GM18951 (cell line): Measurements from ENCODE around the gene SH3RF1.

Experiments used
- POLR2A ChIP-seq: IDR thresholded peaks from 4 replicates; pipeline ENCODE4 v1.6.1; 2011; ENCODE audit warnings: mild to moderate bottlenecking; ENCODE audit not compliant: insufficient read length, insufficient read depth; ENCODE audit errors: extremely low read depth
- in situ Hi-C: fragments of 300-500 bp; cut with MboI; formaldehyde crosslinking; loops from one replicate; pipeline ENCODE4 v1.12.0; 2022; ENCODE audit warnings: low sequenced_read_pairs, mixed read lengths, inconsistent platforms; ENCODE audit not compliant: unreplicated experiment

SH3RF1 gene

GRCh38 chr4:169238445-169238844 lies 32.3 kb downstream of the SH3RF1 start:
- in situ Hi-C loops: no loop called here
- TF ChIP-seq POLR2A: no peak

- TF ChIP-seq POLR2A: no peak
- in situ Hi-C loops: no loop called here
These were observed 33.7 kb downstream of the SH3RF1 start for GRCh38 chr4:169236873-169237626.

- no peak for TF ChIP-seq POLR2A
- in situ Hi-C loops: no loop called here
These were observed 34.7 kb downstream of the SH3RF1 start for GRCh38 chr4:169236078-169236477.

GRCh38 chr4:169234137-169234855 lies 36.5 kb downstream of the SH3RF1 start:
- TF ChIP-seq POLR2A: no peak
- in situ Hi-C loops: no loop called here

GRCh38 chr4:169233691-169234090 lies 37.1 kb downstream of the SH3RF1 start:
- in situ Hi-C loops: no loop called here

GRCh38 chr4:169231647-169232262 lies 39.0 kb downstream of the SH3RF1 start:
- no peak for TF ChIP-seq POLR2A
- in situ Hi-C loops: no loop called here

More at GRCh38 chr4:169233691-169234090, 37.1 kb downstream of the SH3RF1 start:
- TF ChIP-seq POLR2A: no peak

- no peak for TF ChIP-seq POLR2A
- in situ Hi-C loops: no loop called here
These were observed 41.2 kb downstream of the SH3RF1 start for GRCh38 chr4:169229571-169230028.

GRCh38 chr4:169228076-169228475 lies 42.7 kb downstream of the SH3RF1 start:
- no peak for TF ChIP-seq POLR2A
- in situ Hi-C loops: no loop called here

- TF ChIP-seq POLR2A: no peak
- in situ Hi-C loops: no loop called here
These were observed 44.2 kb downstream of the SH3RF1 start for GRCh38 chr4:169226565-169226964.

- TF ChIP-seq POLR2A: no peak
These were observed 44.9 kb downstream of the SH3RF1 start for GRCh38 chr4:169225812-169226211.

GRCh38 chr4:169225058-169225751 lies 45.6 kb downstream of the SH3RF1 start:
- in situ Hi-C loops: no loop called here
- no peak for TF ChIP-seq POLR2A

More at GRCh38 chr4:169225812-169226211, 44.9 kb downstream of the SH3RF1 start:
- in situ Hi-C loops: no loop called here

- TF ChIP-seq POLR2A: no peak
- in situ Hi-C loops: no loop called here
These were observed 48.0 kb downstream of the SH3RF1 start for GRCh38 chr4:169222761-169223160.

GRCh38 chr4:169221662-169222061 lies 49.1 kb downstream of the SH3RF1 start:
- TF ChIP-seq POLR2A: no peak
- in situ Hi-C loops: no loop called here
